Heart left ventricle (tissue), 16 donors: Measurements from ENCODE around the gene MAFF. TPM values are rescaled to one million over a fixed set of nuclear protein-coding genes. Genes with fewer than 3 reads are reported as not detected.

Experiments used
- ATAC-seq, 4 donors: fragments of 200-7000 bp; cut with Tn5 transposase; one replicate each; pipeline ENCODE4 v1.9.1; 2020 to 2022; ENCODE audit warnings: moderate library complexity in 4 of 4, mild to moderate bottlenecking in 3 of 4, moderate number of reproducible peaks in 1 of 4
- DNase-seq, 5 donors: peaks; one replicate each; pipeline ENCODE4 v3.0.0-alpha.2; 2020
- H3K27ac ChIP-seq, 12 donors: fragments of 200-600 bp; sonication (generic) in 4 of 12; one replicate each; pipeline versions ENCODE4 v1.5.0 to v1.8.0; 2016 to 2022; ENCODE audit warnings: mild to moderate bottlenecking in 2 of 12
- H3K27me3 ChIP-seq, 9 donors: fragments of 200-600 bp; sonication (generic) in 2 of 9; one replicate each; pipeline versions ENCODE4 v1.5.1 to v1.8.0; 2016 to 2022; ENCODE audit warnings: mild to moderate bottlenecking in 3 of 9
- H3K36me3 ChIP-seq, 9 donors: fragments of 200-600 bp; sonication (generic) in 2 of 9; one replicate each; pipeline versions ENCODE4 v1.5.0 to v1.8.0; 2018 to 2022; ENCODE audit warnings: mild to moderate bottlenecking in 2 of 9
- H3K4me1 ChIP-seq, 12 donors: fragments of 200-600 bp; sonication (generic) in 4 of 12; one replicate each; pipeline versions ENCODE4 v1.5.0 to v1.8.0; 2016 to 2022; ENCODE audit warnings: mild to moderate bottlenecking in 3 of 12
- H3K4me3 ChIP-seq, 12 donors: fragments of 200-600 bp; sonication (generic) in 4 of 12; one replicate each; pipeline versions ENCODE4 v1.5.0 to v1.8.0; 2017 to 2022; ENCODE audit warnings: mild to moderate bottlenecking in 9 of 12, moderate library complexity in 4 of 12
- H3K9me3 ChIP-seq, 12 donors: fragments of 200-600 bp; sonication (generic) in 4 of 12; one replicate each; pipeline versions ENCODE4 v1.5.0 to v1.8.0; 2016 to 2022; ENCODE audit warnings: mild to moderate bottlenecking in 1 of 12
- POLR2A ChIP-seq, 2 donors: fragments of 450-650 bp; IDR thresholded peaks; one replicate each; pipeline ENCODE4 v1.6.1; 2017; ENCODE audit warnings: antibody characterized with exemption in 2 of 2, mild to moderate bottlenecking in 2 of 2, moderate library complexity in 2 of 2
- WGBS, 4 donors: extraction: QIAGEN DNeasy Blood & Tissue Kit in 2 of 4; methylation state at CpG; one replicate each; pipeline versions ENCODE4 v1.1.5 to v1.1.7; 2013 to 2018; 5-methylcytosine and 5-hydroxymethylcytosine counted together
- intact Hi-C, 10 donors: fragments of 100-400 bp; cut with DNase I; formaldehyde crosslinking; loops; one replicate each; pipeline versions ENCODE4 v1.11.1 to v1.14.2; 2022
- polyA plus RNA-seq, 2 donors: library from polyadenylated mRNA; stranded (reverse); fragments of 200-250 nt; gene quantifications; one replicate each; pipeline ENCODE4 v1.2.3, GENCODE V29; 2013
- total RNA-seq, 9 donors: library from RNA; depleted of rRNA in 2 of 9; stranded (reverse); fragments of >200 nt in 2 of 9; fragmentation: NEBNext Ultra II Directional in 3 of 9; extraction: Animal tissue kit (Norgen Biotek cat#: 25700) in 3 of 9; gene quantifications; one replicate each; pipeline versions ENCODE4 v1.1.0 to v1.2.4, GENCODE V29; 2016 to 2023
- TF ChIP-seq, protein P1 (sequence below), 12 donors: fragments of 200-600 bp; sonication (generic) in 4 of 12; IDR thresholded peaks; one replicate each; pipeline versions ENCODE4 v1.5.0 to v1.8.0; 2018 to 2022; ENCODE audit warnings: antibody characterized with exemption in 12 of 12, mild to moderate bottlenecking in 5 of 12
- donor health status: ischemic (EF 13 %, LVEDD 7.1; RV severe dilation, severe dysfunction).
- donor health status: healthy with polysubstance abuse.
- donor health status: DM: no; HTN: yes; CAD: no.
- donor health status: DM: no; HTN: no; CAD: no.
- donor health status: ischemic (EF 25% LVEDD 6.9; RV normal size, moderate dysfunction).
- donor health status: ischemic (EF 25% LVEDD 5.7; RV mildly dilated, moderate dysfunction).
- donor health status: healthy.
- donor health status: DM: yes; HTN: yes; CAD: no.
- donor health status: ischemic (EF 35%, LVEDD 5.7; RV mildly dilated, moderate dysfunction).
- donor health status: nonischemic (EF 11% LVEDD 7.7; RV severe dilation, severe dysfunction).
- donor health status: DM: yes; HTN: yes; CAD: no.
- donor health status: PGD.
- donor health status: ischemic (EF 29% LVEDD 5.4; RV normal size, mild dysfunction).
- donor health status: nonischemic (EF 23%, LVEDD 6.1; RV moderate dilation, normal function).

Gene MAFF
- total and polyA plus RNA-seq, 11 donors, result 1.9 to 36.0 (median 4.7) TPM

DNA sequence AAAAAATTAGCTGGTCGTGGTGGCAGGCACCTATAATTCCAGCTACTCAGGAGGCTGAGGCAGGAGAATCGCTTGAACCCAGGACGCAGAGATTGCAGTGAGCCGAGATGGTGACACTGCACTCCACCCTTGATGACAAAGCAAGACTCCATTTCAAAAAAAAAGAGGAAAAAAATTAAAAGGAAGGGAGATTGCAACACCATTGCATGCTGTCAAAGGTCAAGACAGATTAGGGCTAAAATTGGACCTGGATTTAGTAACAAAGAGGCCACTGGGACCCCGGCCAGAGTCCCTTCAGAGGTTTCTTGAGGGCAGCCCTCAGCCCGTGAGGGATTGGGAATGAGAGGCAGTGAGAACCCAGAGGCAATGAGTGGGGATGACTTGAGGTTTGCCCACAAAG, 8.2 kb upstream of the MAFF start:
- ATAC-seq (peak in 3 of 4 donors; percentile 51 to 60 (median 57)), DNase-seq (peak in 1 of 5 donors; percentile 62)
- Histone ChIP-seq H3K27me3 (no peaks in the 10 kb centered on the region), H3K27ac (no peak overlapping the region), H3K4me1 (peaks cover 0 to 13% (median 4%) of the 10 kb centered on the region in 12 donors), H3K36me3 (no peaks in the 10 kb centered on the region), H3K9me3 (no peaks in the 10 kb centered on the region), H3K4me3 (no peak overlapping the region)
- WGBS, 4 donors, result 60 to 67% (median 64%) methylated on average over 6 of the region's 6 CpGs
- TF ChIP-seq, protein P1, sequence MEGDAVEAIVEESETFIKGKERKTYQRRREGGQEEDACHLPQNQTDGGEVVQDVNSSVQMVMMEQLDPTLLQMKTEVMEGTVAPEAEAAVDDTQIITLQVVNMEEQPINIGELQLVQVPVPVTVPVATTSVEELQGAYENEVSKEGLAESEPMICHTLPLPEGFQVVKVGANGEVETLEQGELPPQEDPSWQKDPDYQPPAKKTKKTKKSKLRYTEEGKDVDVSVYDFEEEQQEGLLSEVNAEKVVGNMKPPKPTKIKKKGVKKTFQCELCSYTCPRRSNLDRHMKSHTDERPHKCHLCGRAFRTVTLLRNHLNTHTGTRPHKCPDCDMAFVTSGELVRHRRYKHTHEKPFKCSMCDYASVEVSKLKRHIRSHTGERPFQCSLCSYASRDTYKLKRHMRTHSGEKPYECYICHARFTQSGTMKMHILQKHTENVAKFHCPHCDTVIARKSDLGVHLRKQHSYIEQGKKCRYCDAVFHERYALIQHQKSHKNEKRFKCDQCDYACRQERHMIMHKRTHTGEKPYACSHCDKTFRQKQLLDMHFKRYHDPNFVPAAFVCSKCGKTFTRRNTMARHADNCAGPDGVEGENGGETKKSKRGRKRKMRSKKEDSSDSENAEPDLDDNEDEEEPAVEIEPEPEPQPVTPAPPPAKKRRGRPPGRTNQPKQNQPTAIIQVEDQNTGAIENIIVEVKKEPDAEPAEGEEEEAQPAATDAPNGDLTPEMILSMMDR (IDR thresholded peaks at IDR 0.05), result no peak
- TF ChIP-seq POLR2A (IDR thresholded peaks at IDR 0.05), result no peak
- intact Hi-C loops, result no loop called here

DNA sequence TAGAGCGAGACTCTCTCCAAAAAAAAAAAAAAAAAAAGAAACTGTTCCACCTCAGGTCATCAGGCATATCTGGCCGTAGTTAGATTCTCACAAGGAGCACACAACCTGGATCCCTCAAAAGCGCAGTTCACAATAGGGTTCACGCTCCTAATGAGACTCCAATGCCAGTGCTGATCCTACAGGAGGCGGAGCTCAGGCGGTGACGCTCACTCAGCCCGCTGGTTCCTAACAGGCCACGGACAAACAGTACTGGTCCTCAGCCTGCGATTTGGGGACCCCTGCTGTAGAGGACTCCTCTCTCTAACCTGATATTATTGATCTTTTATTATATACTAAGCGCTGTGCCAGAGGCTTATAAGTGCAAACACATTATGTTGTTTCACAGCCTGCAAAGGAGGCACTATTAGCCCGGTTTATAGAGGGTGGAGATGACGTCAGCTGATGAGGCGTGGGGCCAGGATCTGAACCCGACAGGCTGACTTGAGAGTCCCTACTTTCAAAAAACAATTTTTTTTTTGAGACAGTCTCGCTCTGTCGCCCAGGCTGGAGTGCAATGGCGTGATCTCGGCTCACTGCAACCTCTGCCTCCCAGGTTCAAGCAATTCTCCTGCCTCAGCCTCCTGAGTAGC, 4.9 kb upstream of the MAFF start:
- WGBS, 4 donors, result 74 to 79% (median 77%) methylated on average over 19 of the region's 19 CpGs
- Histone ChIP-seq H3K9me3 (no peaks in the 10 kb centered on the region), H3K4me3 (no peak overlapping the region), H3K36me3 (no peaks in the 10 kb centered on the region), H3K27ac (no peak overlapping the region), H3K4me1 (peaks cover 0 to 17% (median 5%) of the 10 kb centered on the region in 12 donors), H3K27me3 (no peaks in the 10 kb centered on the region)
- no peak for ATAC-seq
- TF ChIP-seq, protein P1 (IDR thresholded peaks at IDR 0.05), result no peak
- no peak for TF ChIP-seq POLR2A (IDR thresholded peaks at IDR 0.05)
- DNase-seq, result no peak
- intact Hi-C loops, result no loop called here

DNA sequence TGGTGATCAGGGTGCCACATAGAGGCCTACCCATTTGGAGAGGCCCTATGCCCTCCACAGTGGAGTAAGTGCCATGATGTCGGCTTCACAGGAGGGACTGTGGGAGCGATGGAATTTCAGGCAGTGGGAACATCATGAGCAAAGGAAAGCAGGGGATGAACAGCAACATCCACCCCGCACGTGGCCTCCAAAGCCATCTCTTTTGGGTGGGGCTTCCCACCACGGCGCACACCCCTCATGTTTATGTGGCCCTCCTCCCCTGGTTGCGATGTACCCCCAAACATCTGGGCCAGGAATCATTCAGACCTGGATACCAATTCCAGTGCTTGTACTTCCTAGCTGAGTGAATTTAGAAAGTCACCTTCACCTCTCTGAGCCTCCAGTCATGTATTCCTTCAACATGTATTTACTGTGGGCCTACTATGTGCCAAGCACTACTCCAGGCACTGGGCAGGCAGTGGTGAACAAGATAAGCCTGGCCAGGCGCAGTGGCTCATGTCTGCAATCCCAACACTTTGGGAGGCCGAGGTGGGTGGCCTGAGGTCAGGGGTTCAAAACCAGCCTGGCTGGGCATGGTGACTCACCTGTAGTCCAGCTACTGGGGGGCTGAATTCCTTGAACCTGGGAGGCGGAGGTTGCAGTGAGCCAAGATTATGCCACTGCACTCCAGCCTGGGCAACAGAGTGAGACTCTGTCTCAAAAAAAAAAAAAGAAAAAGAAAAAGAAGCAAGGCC, 1.8 kb upstream of the MAFF start:
- no peak overlapping the region for H3K4me3 ChIP-seq
- WGBS, 4 donors, result 79 to 90% (median 86%) methylated on average over 10 of the region's 10 CpGs

More for the DNA sequence above, 1.8 kb upstream of the MAFF start:
- Histone ChIP-seq H3K9me3 (no peaks in the 10 kb centered on the region), H3K36me3 (no peaks in the 10 kb centered on the region), H3K27ac (no peak overlapping the region), H3K4me1 (peaks cover 6 to 33% (median 23%) of the 10 kb centered on the region in 12 donors), H3K27me3 (no peaks in the 10 kb centered on the region)
- ATAC-seq (no peak), DNase-seq (no peak)
- TF ChIP-seq, protein P1 (IDR thresholded peaks at IDR 0.05), result no peak
- no peak for TF ChIP-seq POLR2A (IDR thresholded peaks at IDR 0.05)
- intact Hi-C loops, result loop anchor here in 6 of 10 donors (5.0 to 10.0 kb wide), 4 partner anchors 67 to 85 kb away; partner anchors contain the start of genes BAIAP2L2 (in 2 of the 6) and TMEM184B (in 1 of the 6)
